Sigmoid colon (tissue), 3 donors: ENCODE data around the gene UBN1.

Experiments
- CTCF ChIP-seq, 4 experiments: fragments of 450-650 bp in 3 of 4; fragments of 200-600 bp in 1 of 4; IDR thresholded peaks; one replicate each; pipeline ENCODE4 v1.5.1; 2016 to 2019; ENCODE audit warnings: antibody characterized with exemption in 4 of 4, mild to moderate bottlenecking in 3 of 4, moderate library complexity in 2 of 4
- POLR2A ChIP-seq, 2 donors: fragments of 450-650 bp; IDR thresholded peaks; one replicate each; pipeline ENCODE4 v1.6.1; 2016; ENCODE audit warnings: antibody characterized with exemption in 2 of 2, mild to moderate bottlenecking in 2 of 2, moderate library complexity in 2 of 2

GRCh38 chr16:4874666-4875065 is 27.4 kb downstream of the UBN1 start:
- TF ChIP-seq POLR2A (IDR thresholded peaks at IDR 0.05) (no peak), CTCF (IDR thresholded peaks at IDR 0.05) (no peak)
